GM12864 (cell line): ENCODE measurements around the gene CRIM1.

ENCODE experiments used
- DNase-seq: peaks from one replicate; pipeline ENCODE4 v3.0.0-alpha.2; 2011; ENCODE audit warnings: low read depth
- H3K4me3 ChIP-seq: 2 replicates; pipeline ENCODE4 v1.5.1; 2011; ENCODE audit warnings: mild to moderate bottlenecking, low read depth, low read length, control low read depth
- CTCF ChIP-seq: IDR thresholded peaks from 2 replicates; pipeline ENCODE4 v1.5.1; 2011; ENCODE audit warnings: low read depth, mild to moderate bottlenecking, moderate library complexity, low read length, control low read depth, inconsistent platforms; ENCODE audit errors: missing control alignments

CRIM1 gene

GRCh38 chr2:36565712-36566111 lies 210.1 kb downstream of the CRIM1 start:
- no peak for DNase-seq

GRCh38 chr2:36566887-36567286 lies 211.3 kb downstream of the CRIM1 start:
- H3K4me3 ChIP-seq, result no peak overlapping the region
- DNase-seq, result no peak
- TF ChIP-seq CTCF, result no peak

More at GRCh38 chr2:36565712-36566111, 210.1 kb downstream of the CRIM1 start:
- H3K4me3 ChIP-seq, result no peak overlapping the region
- TF ChIP-seq CTCF, result no peak

GRCh38 chr2:36567711-36568408 lies 212.3 kb downstream of the CRIM1 start:
- no peak for DNase-seq
- no peak overlapping the region for H3K4me3 ChIP-seq
- no peak for TF ChIP-seq CTCF

- no peak overlapping the region for H3K4me3 ChIP-seq
- DNase-seq, result no peak
- TF ChIP-seq CTCF, result no peak
Observed at GRCh38 chr2:36568516-36569246, 213.1 kb downstream of the CRIM1 start.

- no peak for TF ChIP-seq CTCF
- no peak for DNase-seq
- no peak overlapping the region for H3K4me3 ChIP-seq
Observed at GRCh38 chr2:36569267-36569856, 213.8 kb downstream of the CRIM1 start.

GRCh38 chr2:36570416-36570815 lies 214.8 kb downstream of the CRIM1 start:
- no peak overlapping the region for H3K4me3 ChIP-seq
- no peak for DNase-seq
- no peak for TF ChIP-seq CTCF
